Measurements from ENCODE around the gene LATS2. TPM values are rescaled to one million over a fixed set of nuclear protein-coding genes. Genes with fewer than 3 reads are reported as not detected.

The LATS2 gene
- total and polyA plus RNA-seq, 12 donors: 9.7 to 46.1 (median 25.2) TPM

- Histone ChIP-seq H3K4me1 (peaks cover 11 to 97% (median 87%) of the 10 kb centered on the region in 9 donors), H3K27ac (peak overlapping the region in 4 of 10 donors; percentile 2 to 52 (median 13)), H3K27me3 (no peaks in the 10 kb centered on the region), H3K36me3 (peaks cover 0 to 15% (median 0%) of the 10 kb centered on the region in 9 donors), H3K4me3 (no peak overlapping the region), H3K9me3 (no peaks in the 10 kb centered on the region)
- WGBS, 2 donors: 27 to 28% methylated on average over 2 of the region's 2 CpGs
- DNase-seq: no peak
- TF ChIP-seq CTCF (IDR thresholded peaks at IDR 0.05): no peak
- intact Hi-C loops (cut with DNase I): loop anchor here in 2 of 10 donors (10.0 kb wide), 2 partner anchors 60 to 70 kb away; no protein-coding TSS in a partner anchor
- ATAC-seq: no peak
Observed at GRCh38 chr13:21055016-21055415, 6.4 kb downstream of the LATS2 start.

GRCh38 chr13:21054313-21054712 is 7.1 kb downstream of the LATS2 start:
- Histone ChIP-seq H3K4me1 (peaks cover 6 to 97% (median 79%) of the 10 kb centered on the region in 9 donors), H3K27ac (peak overlapping the region in 2 of 10 donors; percentile 2 to 52), H3K36me3 (peaks cover 0 to 15% (median 0%) of the 10 kb centered on the region in 9 donors), H3K4me3 (no peak overlapping the region), H3K27me3 (no peaks in the 10 kb centered on the region), H3K9me3 (no peaks in the 10 kb centered on the region)
- DNase-seq (no peak), ATAC-seq (peak in 4 of 8 donors; percentile 21 to 38 (median 31))
- TF ChIP-seq CTCF (IDR thresholded peaks at IDR 0.05): no peak
- intact Hi-C loops (cut with DNase I): loop anchor here in 2 of 10 donors (10.0 kb wide), 2 partner anchors 60 to 70 kb away; no protein-coding TSS in a partner anchor
- WGBS, 2 donors: 80 to 83% methylated on average over 8 of the region's 8 CpGs

DNA sequence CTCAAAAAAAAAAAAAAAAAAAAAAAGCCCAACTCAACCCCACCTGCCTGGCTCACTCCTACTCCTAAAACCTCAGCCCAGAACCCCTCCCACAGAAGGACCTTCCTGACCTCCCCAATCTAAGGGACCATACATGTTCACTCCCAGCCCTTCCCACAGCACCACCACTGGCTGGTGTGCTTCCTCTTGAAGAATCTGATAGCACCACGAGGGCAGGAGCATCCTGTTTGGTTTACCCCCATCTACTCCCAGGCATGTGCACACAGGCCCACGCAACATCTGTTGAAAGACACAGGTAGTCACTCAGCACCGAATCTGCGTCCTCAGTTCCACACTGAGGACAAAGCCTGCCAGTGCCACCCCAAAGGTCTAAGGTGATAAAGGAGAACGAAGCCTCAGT is 8.2 kb downstream of the LATS2 start:
- peaks cover 6 to 97% (median 69%) of the 10 kb centered on the region in 9 donors for H3K4me1 ChIP-seq
- ATAC-seq (peak in 2 of 8 donors; percentile 3 to 12), DNase-seq (no peak)
- intact Hi-C loops (cut with DNase I): loop anchor here in 2 of 10 donors (10.0 kb wide), 2 partner anchors 58 to 68 kb away; no protein-coding TSS in a partner anchor
- H3K4me3 ChIP-seq: no peak overlapping the region
- peak overlapping the region in 1 of 10 donors; percentile 52 for H3K27ac ChIP-seq
- H3K36me3 ChIP-seq: peaks cover 0 to 15% (median 0%) of the 10 kb centered on the region in 9 donors
- no peaks in the 10 kb centered on the region for H3K27me3 ChIP-seq
- WGBS, 2 donors: 57 to 67% methylated on average over 5 of the region's 5 CpGs
- H3K9me3 ChIP-seq: no peaks in the 10 kb centered on the region
- TF ChIP-seq CTCF (IDR thresholded peaks at IDR 0.05): no peak

DNA sequence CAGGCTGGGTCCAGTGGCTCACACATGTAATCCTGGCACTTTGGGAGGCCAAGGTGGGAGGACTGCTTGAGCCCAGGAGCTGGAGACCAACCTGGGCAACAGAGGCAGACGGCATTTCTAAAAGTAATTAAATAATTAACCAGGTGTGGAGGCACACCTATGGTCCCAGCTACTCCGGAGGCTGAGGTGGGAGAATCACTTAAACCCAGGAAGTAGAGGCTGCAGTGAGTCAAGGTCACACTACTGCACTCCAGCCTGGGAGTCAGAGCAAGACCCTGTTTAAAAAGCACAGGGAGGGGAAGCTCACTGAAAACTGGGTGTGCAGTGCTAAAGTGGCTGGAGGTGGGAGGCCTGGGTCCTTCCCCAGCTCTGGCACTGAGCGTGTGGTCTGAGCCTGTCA is 9.7 kb downstream of the LATS2 start:
- H3K36me3 ChIP-seq: peaks cover 0 to 15% (median 0%) of the 10 kb centered on the region in 9 donors
- no peaks in the 10 kb centered on the region for H3K9me3 ChIP-seq
- no peaks in the 10 kb centered on the region for H3K27me3 ChIP-seq
- DNase-seq (no peak), ATAC-seq (no peak)
- TF ChIP-seq CTCF (IDR thresholded peaks at IDR 0.05): no peak
- H3K4me3 ChIP-seq: no peak overlapping the region
- peak overlapping the region in 1 of 10 donors; percentile 21 for H3K27ac ChIP-seq
- 89 to 92% methylated on average over 3 of the region's 3 CpGs for WGBS, 2 donors
- intact Hi-C loops (cut with DNase I): loop anchor here in 2 of 10 donors (10.0 kb wide), 2 partner anchors 57 to 67 kb away; no protein-coding TSS in a partner anchor
- peaks cover 9 to 97% (median 68%) of the 10 kb centered on the region in 9 donors for H3K4me1 ChIP-seq
